Dendritic cell treated with granulocyte-macrophage colony-stimulating factor and Interleukin-4, amounts not matched to agents 40 ng/mL and 50 ng/mL, for 4 days (primary cell): ENCODE data around the gene CST9.
"Not testable (repeated sequence)": the region's sequence is repeated elsewhere in the genome, so short reads cannot be mapped to it uniquely, and the experiment has no call there.

Experiments
- H3K27ac Mint-ChIP-seq: one replicate; pipeline ENCODE4 v1.8.0; 2022; ENCODE audit warnings: mild to moderate bottlenecking, mixed read lengths
- H3K27me3 Mint-ChIP-seq: one replicate; pipeline ENCODE4 v1.8.0; 2022; ENCODE audit warnings: mild to moderate bottlenecking, mixed read lengths
- H3K36me3 Mint-ChIP-seq: one replicate; pipeline ENCODE4 v1.8.0; 2022; ENCODE audit warnings: low read depth, mixed read lengths
- H3K4me1 Mint-ChIP-seq: one replicate; pipeline ENCODE4 v1.8.0; 2022; ENCODE audit warnings: low read depth, mixed read lengths
- H3K4me3 Mint-ChIP-seq: one replicate; pipeline ENCODE4 v1.8.0; 2022; ENCODE audit warnings: mild to moderate bottlenecking, moderate library complexity, mixed read lengths
- H3K9me3 Mint-ChIP-seq: one replicate; pipeline ENCODE4 v1.8.0; 2022; ENCODE audit warnings: mixed read lengths
- intact Hi-C: fragments of 100-400 bp; cut with micrococcal nuclease; formaldehyde crosslinking; loops from one replicate; pipeline ENCODE4 v1.15.0; 2022

Gene CST9

DNA sequence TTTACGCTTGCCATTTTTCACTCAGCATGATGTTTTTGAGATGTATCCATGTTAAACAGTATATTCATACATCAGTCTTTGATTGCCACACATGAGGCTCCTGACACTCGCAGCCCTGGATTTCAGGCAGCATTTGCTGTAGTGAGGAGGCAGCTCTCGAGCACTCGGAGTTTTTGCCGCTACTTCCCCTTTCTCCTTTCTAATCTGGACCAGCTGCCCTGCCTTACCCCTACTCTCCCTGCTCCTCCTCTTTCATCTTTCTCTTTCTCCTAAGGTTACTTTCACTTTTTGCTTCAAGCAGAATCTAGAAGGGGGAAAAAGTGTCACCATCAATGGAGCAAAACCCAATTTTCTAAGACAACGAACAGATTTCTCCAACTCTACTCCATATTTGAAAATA is 37.9 kb upstream of the CST9 start:
- Mint-ChIP-seq H3K9me3 (no peaks in the 10 kb centered on the region), H3K4me1 (peaks cover 87% of the 10 kb centered on the region), H3K27ac (peak overlapping the region; percentile 94), H3K27me3 (no peaks in the 10 kb centered on the region), H3K36me3 (no peaks in the 10 kb centered on the region), H3K4me3 (peak overlapping the region; percentile 60)
- intact Hi-C loops: loop anchor here (1.0 to 10.0 kb wide), 3 partner anchors 11 to 1981 kb away; partner anchors contain the start of gene NANP

DNA sequence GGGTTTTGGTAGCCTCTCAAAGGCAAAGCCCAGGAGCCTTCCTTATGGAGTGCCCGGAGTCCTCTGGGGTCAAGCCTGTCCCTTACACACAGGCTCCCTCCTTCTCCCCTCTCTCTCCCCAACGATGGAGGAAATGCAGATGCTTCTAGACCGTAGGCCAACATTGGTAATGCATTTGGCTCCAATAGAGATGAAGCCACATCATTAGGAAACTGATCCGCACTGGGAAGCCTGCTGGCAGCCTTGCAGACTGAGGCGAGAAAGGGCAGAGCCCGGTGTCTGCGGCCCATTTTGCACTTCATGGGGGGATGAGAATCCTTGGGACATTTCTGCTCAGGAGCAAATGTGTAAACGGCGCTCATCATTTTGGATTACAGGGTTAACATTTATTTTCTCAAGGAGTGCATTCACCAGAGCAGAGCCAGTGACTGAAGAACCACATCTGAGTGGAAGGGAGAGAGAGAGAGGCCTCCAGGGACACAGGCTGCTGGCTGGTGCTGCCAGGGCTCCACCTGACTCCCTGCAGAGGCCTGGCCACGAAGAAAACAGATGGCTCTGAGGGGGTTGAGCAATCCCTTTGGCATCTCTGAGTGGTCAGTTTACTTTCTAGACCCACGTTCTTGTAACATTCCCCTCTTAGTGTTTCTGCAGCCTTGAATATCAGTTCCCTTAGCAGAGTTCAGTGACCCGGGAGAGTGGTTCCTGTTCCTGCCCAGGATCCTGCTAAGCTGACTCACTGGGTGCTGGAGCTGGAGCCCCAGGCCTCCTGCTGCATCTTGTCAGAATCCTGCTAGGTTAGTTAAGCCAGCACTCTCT is 36.4 kb upstream of the CST9 start:
- no peaks in the 10 kb centered on the region for H3K27me3 Mint-ChIP-seq
- intact Hi-C loops: loop anchor here (10.0 kb wide), 2 partner anchors 1673 to 1983 kb away; partner anchors contain the start of gene NANP
- H3K27ac Mint-ChIP-seq: peak overlapping the region; percentile 94
- no peaks in the 10 kb centered on the region for H3K9me3 Mint-ChIP-seq
- peaks cover 89% of the 10 kb centered on the region for H3K4me1 Mint-ChIP-seq
- H3K4me3 Mint-ChIP-seq: peak overlapping the region; percentile 32
- H3K36me3 Mint-ChIP-seq: peaks cover 5% of the 10 kb centered on the region

DNA sequence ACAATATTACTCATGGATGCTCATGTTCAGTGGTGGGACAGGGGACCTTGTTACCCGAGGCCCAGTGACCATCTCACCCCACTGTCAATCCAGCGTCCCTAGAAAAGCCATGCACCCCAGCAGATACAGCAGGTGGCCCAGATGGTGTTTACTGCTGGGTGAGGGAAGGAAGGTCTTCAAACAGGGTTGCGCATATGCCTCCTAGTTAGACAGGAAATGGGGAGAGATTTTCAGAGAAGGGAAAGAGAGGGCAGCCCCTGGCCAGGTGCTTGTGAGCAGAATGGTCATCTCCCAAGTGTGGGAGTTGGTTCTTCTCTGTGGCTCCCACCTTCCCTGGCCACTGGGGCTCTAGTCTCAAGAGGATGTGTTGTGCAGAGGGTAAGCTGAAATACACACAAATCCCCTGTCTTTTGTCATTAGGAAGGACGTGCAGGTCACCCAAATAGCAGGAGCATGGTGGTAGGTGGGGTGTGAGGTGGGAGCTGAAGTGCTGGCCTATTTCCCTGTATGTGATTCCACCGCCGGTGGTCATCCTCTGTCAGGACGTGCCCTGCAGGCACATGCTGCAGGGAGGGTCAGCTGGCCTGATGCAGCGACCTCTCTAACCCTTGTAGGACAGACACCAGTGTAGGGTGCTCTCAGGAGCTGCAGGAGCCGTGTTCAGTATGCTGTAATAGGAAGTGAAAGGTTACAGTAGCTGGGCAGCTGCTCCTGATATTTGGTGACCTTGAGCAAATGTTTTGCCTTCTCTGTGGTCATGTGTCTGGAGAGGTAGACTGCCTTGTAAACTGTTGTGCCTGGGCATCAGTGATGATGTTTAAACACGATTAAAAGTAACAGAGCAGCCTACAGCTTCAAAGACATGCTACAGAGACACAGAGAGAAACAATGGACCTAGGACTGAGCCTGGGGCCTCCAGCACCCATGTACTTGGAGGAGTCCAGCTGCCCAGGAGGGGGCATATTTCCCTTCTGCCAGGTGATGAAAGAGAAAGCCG is 35.3 kb upstream of the CST9 start:
- Mint-ChIP-seq H3K4me3 (peak overlapping the region; percentile 7), H3K27me3 (no peaks in the 10 kb centered on the region), H3K9me3 (no peaks in the 10 kb centered on the region), H3K27ac (peak overlapping the region; percentile 94), H3K4me1 (peaks cover 85% of the 10 kb centered on the region), H3K36me3 (peaks cover 17% of the 10 kb centered on the region)
- intact Hi-C loops: loop anchor here (10.0 kb wide), 2 partner anchors 1674 to 1984 kb away; partner anchors contain the start of gene NANP

DNA sequence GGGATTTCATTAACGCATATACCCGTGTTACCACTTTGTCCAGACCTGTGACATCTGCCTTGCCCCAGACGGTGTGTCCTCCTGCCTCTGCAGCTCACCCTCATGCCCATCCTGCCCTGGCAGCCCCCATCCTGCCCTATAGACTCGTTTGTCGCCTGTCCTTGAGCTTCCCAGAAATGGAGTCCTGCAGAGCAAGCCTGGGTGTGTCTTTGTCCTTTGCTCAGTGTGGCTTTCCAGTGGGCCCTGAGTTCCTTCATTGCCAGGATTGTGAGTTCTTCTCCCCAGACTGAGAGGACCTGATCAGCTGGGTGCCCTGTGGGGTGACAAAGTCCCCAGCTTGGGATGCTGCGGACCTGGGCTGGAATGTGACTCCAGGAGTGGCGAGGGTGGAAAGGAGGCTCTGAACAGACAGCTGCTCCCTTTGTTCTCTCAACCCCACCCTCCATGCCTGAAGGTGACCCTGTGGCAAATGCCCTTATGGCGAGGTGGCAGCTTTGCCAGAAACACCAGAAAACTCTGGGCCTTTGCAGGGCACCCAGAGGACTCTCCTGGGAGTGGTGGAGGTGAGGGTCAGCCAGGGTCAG is 34.4 kb upstream of the CST9 start:
- Mint-ChIP-seq H3K4me3 (peak overlapping the region; percentile 14), H3K27ac (peak overlapping the region; percentile 94)

DNA sequence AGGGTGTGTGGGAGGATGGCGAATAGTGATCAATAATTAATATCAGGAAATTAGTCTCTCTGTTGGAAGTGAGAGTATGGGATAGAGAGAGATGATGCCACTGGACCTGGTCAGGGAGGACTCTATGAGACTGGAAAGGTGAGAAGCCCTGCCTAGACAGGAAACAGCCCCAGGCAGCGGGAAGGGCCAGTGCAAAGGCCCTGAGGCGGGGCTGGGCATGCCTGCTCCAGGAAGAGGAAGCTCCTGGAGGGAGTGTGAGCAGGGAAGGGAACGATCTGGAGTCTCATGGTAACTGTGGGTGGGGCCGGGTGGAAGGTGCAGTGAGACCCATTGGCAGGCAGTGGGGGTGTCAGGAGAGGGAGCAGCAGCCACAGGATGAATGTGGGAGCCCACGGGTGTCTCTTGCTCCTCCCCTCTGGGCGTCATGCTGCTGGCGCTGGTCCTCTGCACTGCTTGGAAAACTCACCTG is 33.8 kb upstream of the CST9 start:
- H3K4me1 Mint-ChIP-seq: peaks cover 85% of the 10 kb centered on the region
- H3K27ac Mint-ChIP-seq: peak overlapping the region; percentile 94
- intact Hi-C loops: loop anchor here (5.0 kb wide), 1 partner anchor 277 kb away; the partner anchor contains the start of gene GZF1
- no peaks in the 10 kb centered on the region for H3K27me3 Mint-ChIP-seq
- peaks cover 31% of the 10 kb centered on the region for H3K36me3 Mint-ChIP-seq
- no peak overlapping the region for H3K4me3 Mint-ChIP-seq
- no peaks in the 10 kb centered on the region for H3K9me3 Mint-ChIP-seq

More for the DNA sequence above, 34.4 kb upstream of the CST9 start:
- peaks cover 85% of the 10 kb centered on the region for H3K4me1 Mint-ChIP-seq
- H3K27me3 Mint-ChIP-seq: no peaks in the 10 kb centered on the region
- H3K36me3 Mint-ChIP-seq: peaks cover 25% of the 10 kb centered on the region
- no peaks in the 10 kb centered on the region for H3K9me3 Mint-ChIP-seq
- intact Hi-C loops: loop anchor here (10.0 kb wide), 2 partner anchors 1675 to 1985 kb away; partner anchors contain the start of gene NANP

DNA sequence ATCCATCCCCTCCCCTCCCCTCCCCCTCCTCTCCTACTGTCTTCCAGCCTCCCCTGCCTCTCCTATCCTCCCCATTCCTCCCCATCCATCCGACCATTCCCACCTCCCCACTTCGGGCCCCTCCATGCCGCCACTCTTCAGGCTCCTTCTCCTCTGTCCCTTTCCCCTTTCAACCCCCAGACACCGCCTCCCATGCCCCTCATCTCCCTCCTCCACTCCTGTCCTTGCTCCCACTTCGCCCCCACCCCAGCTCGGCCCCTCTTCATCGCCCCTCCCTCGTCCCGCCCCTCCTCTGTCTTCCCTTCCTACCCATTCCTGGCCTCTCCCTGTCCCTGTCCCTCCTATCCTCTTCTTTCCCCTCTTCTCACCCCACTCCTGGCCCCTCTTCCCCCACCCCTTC is 32.6 kb upstream of the CST9 start:
- H3K4me1 Mint-ChIP-seq: peaks cover 86% of the 10 kb centered on the region
- no peaks in the 10 kb centered on the region for H3K27me3 Mint-ChIP-seq
- intact Hi-C loops: loop anchor here (1.0 to 5.0 kb wide), 2 partner anchors 17 to 276 kb away; partner anchors contain the start of gene GZF1
- H3K9me3 Mint-ChIP-seq: no peaks in the 10 kb centered on the region
- H3K27ac Mint-ChIP-seq: peak overlapping the region; percentile 94
- peaks cover 43% of the 10 kb centered on the region for H3K36me3 Mint-ChIP-seq
- no peak overlapping the region for H3K4me3 Mint-ChIP-seq

DNA sequence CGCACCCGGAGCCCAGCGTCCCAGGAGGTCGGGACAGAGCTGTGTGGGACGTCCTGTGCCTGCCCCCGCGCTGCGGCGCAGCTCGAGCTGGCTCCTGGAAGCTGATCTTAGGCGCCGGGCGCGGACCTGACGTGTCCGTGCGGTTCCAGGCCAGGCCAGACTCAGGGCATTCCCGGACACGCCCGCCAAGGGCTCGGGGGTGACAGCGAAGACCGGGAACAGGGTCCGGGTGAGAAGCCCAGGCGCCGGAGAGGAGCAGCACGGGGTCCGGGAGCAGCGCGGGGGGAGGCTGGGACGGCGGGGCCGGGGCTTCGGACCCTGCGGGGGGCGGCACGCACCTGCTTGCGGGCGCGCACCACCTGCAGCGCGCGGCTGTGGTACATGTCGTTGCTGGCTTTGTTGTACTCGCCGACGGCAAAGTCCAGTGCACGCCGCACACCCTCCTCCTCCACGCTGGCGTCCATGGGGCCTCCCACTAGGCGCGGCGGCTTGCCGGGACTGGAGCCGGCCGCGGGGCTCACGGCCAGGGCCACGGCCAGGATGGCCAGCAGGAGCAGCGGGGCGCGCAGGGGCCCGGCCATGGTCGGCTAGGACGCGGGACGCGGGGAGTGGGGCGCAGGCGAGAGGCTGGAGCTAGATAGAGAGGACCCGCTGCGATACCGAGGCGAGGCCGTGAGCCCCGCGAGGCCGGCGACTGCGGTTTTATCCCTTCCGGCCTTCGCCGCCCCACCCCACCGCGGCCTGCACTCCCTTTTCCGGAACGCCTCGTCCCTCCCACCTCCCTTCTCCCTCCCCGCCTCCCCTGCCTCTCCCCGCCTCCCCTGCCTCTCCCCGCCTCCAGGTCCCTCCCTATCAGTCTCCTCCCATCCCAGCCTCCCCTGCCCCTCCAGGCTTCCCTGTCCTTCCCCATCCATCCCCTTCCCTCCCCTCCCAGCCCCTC is 31.8 kb upstream of the CST9 start, which contains the start of gene CST3:
Gene CST3, minus strand, starts transcription at position 674 of the 940 bp plus-strand sequence. Its CDS starts 93 bp downstream, at position 581.
- intact Hi-C loops: loop anchor here (1.0 to 5.0 kb wide), 2 partner anchors 18 to 275 kb away; partner anchors contain the start of gene GZF1
- H3K9me3 Mint-ChIP-seq: no peaks in the 10 kb centered on the region
- no peaks in the 10 kb centered on the region for H3K27me3 Mint-ChIP-seq
- H3K27ac Mint-ChIP-seq: peak within 1 kb of the TSS; percentile 94
- H3K4me1 Mint-ChIP-seq: peaks cover 86% of the 10 kb centered on the region
- peak within 1 kb of the TSS; percentile 89 for H3K4me3 Mint-ChIP-seq
- H3K36me3 Mint-ChIP-seq: peaks cover 51% of the 10 kb centered on the region

DNA sequence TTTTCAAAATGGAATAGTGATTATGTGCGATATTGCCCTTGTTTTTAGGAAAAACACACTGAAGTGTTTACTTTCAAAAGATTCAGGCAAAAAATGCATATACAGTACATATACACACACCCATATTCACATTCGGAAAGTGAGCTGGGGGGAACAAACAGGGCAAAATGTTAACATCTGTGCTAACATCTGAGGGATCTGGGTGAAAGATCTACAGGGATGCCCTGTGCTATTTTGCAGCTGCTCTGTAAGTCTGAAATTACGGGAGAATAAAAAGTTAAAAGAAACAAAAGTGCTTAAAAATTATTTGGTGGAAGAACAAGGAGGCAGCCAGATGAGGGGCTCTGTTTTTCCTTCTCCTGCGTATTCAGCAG is 31.2 kb upstream of the CST9 start:
- peaks cover 86% of the 10 kb centered on the region for H3K4me1 Mint-ChIP-seq
- H3K4me3 Mint-ChIP-seq: peak overlapping the region; percentile 89
- H3K36me3 Mint-ChIP-seq: peaks cover 57% of the 10 kb centered on the region
- H3K9me3 Mint-ChIP-seq: no peaks in the 10 kb centered on the region
- H3K27ac Mint-ChIP-seq: peak overlapping the region; percentile 94
- no peaks in the 10 kb centered on the region for H3K27me3 Mint-ChIP-seq
- intact Hi-C loops: loop anchor here (5.0 kb wide), 1 partner anchor 275 kb away; the partner anchor contains the start of gene GZF1

DNA sequence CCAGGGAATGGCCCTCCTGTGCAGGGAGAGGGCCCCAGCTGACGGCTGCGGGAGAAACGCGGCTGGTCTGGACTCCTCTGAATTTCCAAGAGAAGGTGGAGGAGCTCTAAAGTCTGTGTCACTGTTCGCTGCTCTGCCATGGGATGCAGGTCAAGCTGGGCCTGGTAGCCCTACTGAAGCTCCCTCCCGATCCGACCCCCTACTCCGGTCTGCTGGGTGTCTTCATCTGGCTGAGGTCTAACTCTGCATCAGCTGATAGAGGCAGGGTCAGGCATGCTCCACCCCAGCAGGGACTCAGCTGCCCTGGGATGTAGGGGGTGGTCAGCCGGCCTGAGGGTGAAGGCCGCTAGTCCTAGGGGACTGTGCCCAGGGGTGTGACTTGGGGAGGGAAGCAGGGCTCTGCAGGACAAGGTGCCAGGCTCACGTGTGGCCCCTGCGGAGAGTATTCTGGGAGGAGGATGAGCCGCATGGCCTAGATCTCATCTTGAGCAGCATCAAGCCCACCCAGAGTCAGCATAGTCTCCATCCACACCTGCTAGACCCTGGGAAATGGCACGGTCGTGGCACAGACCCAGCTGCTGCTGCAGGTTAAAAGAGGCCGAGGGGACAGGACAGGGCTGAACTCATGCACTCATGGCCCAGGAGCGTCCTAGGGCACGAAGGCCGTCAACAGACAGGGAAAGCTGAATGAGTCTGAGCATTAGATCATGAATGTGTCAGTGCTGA is 30.6 kb upstream of the CST9 start:
- intact Hi-C loops: loop anchor here (5.0 kb wide), 1 partner anchor 274 kb away; the partner anchor contains the start of gene GZF1
- no peaks in the 10 kb centered on the region for H3K27me3 Mint-ChIP-seq
- H3K36me3 Mint-ChIP-seq: peaks cover 63% of the 10 kb centered on the region
- H3K27ac Mint-ChIP-seq: peak overlapping the region; percentile 94
- peaks cover 86% of the 10 kb centered on the region for H3K4me1 Mint-ChIP-seq
- peak overlapping the region; percentile 89 for H3K4me3 Mint-ChIP-seq
- H3K9me3 Mint-ChIP-seq: no peaks in the 10 kb centered on the region

DNA sequence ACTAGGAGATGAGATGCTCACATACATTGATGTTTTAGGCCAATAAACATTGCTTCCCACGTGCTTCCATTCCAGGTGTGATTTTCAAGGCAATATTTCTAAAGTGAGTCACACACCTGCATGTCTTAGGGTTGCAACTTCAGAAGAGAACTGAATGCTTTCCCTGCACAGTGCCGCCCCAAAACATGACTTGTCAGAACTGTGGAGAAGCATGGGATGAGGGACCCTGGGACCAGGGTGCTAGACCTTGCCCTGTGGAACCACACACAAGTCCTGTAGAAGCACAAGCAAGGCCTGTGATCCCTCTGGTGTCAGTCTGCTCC is 30.0 kb upstream of the CST9 start:
- Mint-ChIP-seq H3K27ac (peak overlapping the region; percentile 94), H3K4me3 (peak overlapping the region; percentile 89), H3K36me3 (peaks cover 65% of the 10 kb centered on the region), H3K4me1 (peaks cover 83% of the 10 kb centered on the region)
- intact Hi-C loops: loop anchor here (5.0 kb wide), 1 partner anchor 273 kb away; the partner anchor contains the start of gene GZF1
- H3K27me3 Mint-ChIP-seq, H3K9me3 Mint-ChIP-seq: not testable (repeated sequence)

DNA sequence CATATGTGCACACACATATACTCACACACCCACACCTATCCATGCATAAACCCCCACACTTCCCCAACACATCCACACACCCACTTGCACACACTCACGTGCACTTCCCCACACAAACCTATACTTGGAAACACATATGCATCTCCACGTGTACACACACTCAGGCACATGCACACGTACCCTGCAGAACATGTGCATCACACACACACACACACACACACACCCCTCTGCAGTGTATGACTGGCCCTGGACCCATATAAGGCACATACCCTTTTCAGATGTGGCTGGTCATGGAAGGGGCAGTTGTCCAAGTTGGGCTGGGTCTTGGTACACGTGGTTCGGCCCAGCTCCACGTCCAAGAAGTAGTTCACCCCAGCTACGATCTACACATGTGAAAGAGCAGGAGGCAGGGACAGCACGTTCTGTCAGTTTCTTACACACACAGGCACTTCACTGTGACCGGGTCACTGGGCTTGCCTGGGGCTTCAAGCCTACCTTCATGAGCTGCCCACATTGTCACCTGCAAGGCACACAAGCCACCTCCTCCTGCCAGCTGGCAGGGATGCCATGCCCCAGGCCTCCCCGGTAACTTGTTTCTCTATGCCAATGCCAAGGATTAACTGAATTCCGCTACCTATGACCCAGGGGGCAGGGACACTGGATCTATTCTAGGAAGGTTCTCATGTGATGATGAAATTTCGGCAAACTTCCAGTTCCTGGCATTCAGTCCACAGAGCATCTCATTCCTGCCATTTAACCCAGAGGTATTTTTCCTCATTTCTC is 29.5 kb upstream of the CST9 start:
- intact Hi-C loops: loop anchor here (5.0 kb wide), 2 partner anchors 32 to 273 kb away; partner anchors contain the start of gene GZF1
- peak overlapping the region; percentile 89 for H3K4me3 Mint-ChIP-seq
- peaks cover 83% of the 10 kb centered on the region for H3K4me1 Mint-ChIP-seq
- H3K9me3 Mint-ChIP-seq: no peaks in the 10 kb centered on the region
- peaks cover 71% of the 10 kb centered on the region for H3K36me3 Mint-ChIP-seq
- H3K27me3 Mint-ChIP-seq: no peaks in the 10 kb centered on the region
- peak overlapping the region; percentile 94 for H3K27ac Mint-ChIP-seq
